Nucleus accumbens (tissue), 56 donors: ENCODE measurements around the gene HPGD.
A peak's percentile ranks its signal among the peaks of the same experiment; 100 is the strongest.
"Not testable (repeated sequence)": the region's sequence is repeated elsewhere in the genome, so short reads cannot be mapped to it uniquely, and the experiment has no call there.

ENCODE experiments used
- DNase-seq, 56 donors: peaks; one replicate each; lab custom pipeline; 2025; lab: John Stamatoyannopoulos, UW

HPGD gene

GRCh38 chr4:174528226-174528625, 5.9 kb upstream of the HPGD start:
- DNase-seq, result no peak

GRCh38 chr4:174526731-174527130, 4.4 kb upstream of the HPGD start:
- no peak for DNase-seq

- DNase-seq, result no peak
Observed at GRCh38 chr4:174524242-174524641, 2.0 kb upstream of the HPGD start.

- no peak for DNase-seq
Observed at GRCh38 chr4:174523025-174523693, 871 bp upstream of the HPGD start.

GRCh38 chr4:174521800-174522182, 497 bp downstream of the HPGD start:
- DNase-seq, result peak in 1 of 56 donors; percentile 9

GRCh38 chr4:174520660-174521059, 1.6 kb downstream of the HPGD start:
- no peak for DNase-seq

- no peak for DNase-seq
Observed at GRCh38 chr4:174517502-174518445, 4.5 kb downstream of the HPGD start.

- no peak for DNase-seq
Observed at GRCh38 chr4:174516794-174517193, 5.5 kb downstream of the HPGD start.

- no peak for DNase-seq
Observed at GRCh38 chr4:174516345-174516744, 5.9 kb downstream of the HPGD start.

GRCh38 chr4:174512745-174513144, 9.5 kb downstream of the HPGD start:
- no peak for DNase-seq

- DNase-seq, result no peak
Observed at GRCh38 chr4:174505892-174506291, 16.4 kb downstream of the HPGD start.

GRCh38 chr4:174505007-174505406, 17.3 kb downstream of the HPGD start:
- DNase-seq, result no peak

- DNase-seq, result no peak
Observed at GRCh38 chr4:174503079-174503715, 19.1 kb downstream of the HPGD start.

GRCh38 chr4:174496631-174497432, 25.5 kb downstream of the HPGD start:
- DNase-seq, result no peak

- DNase-seq, result no peak
Observed at GRCh38 chr4:174495626-174496025, 26.7 kb downstream of the HPGD start.

GRCh38 chr4:174494726-174495125, 27.6 kb downstream of the HPGD start:
- DNase-seq, result no peak

- no peak for DNase-seq
Observed at GRCh38 chr4:174494146-174494545, 28.1 kb downstream of the HPGD start.

- no peak for DNase-seq
Observed at GRCh38 chr4:174490451-174490961, 31.8 kb downstream of the HPGD start.

GRCh38 chr4:174488368-174488767, 33.9 kb downstream of the HPGD start:
- DNase-seq, result not testable (repeated sequence)

- DNase-seq, result no peak
Observed at GRCh38 chr4:174485025-174485424, 37.3 kb downstream of the HPGD start.
